HTR-8/SVneo (cell line): ENCODE measurements around the gene CALML6.

Experiments
- DNase-seq: peaks from one replicate; pipeline ENCODE4 v3.0.0; 2011; ENCODE audit warnings: low spot score, mixed read lengths; ENCODE audit not compliant: insufficient read length
- FAIRE-seq: peaks from 2 replicates; lab custom pipeline; 2011; peaks lifted over from hg19 to GRCh38; lab: Jason Lieb, UNC

Gene CALML6

DNA sequence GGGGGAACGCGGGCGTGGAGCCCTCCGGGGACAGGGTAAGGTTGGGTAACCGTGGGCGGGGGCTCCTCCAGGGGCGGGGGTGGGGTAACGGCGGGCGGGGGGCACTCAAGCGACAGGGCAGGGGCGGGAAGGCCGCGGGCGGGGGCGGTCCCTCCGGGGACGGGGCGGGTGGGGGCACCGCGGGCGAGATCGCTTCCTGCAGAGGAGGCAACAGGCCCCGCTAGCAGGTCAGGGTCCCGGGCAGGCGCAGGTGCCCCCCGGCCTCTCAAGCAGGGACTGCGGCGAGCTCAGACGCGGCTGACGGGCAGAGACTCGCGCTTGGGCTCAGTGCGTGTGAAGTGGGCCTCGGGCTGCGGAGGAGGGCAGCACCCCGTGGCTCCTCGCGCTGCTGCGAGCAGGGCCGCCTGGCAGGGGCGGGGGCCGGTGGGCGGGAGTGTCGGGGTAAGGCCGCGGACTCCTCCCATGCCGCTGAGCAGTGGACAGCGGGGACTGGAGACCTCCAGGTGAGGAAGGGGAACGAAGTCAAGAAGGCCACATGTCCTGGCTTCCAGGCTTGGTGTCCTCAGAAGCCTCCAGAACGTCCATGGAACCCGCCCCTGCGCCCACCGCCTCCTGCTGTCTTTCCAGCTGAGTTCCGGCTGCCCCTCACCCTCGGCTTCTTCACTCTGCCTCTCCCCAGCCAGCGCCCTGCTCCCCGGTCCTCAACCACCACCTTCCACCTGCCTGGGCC is 23.5 kb upstream of the CALML6 start:
- FAIRE-seq (peak; percentile 33), DNase-seq (peak; percentile 63)

DNA sequence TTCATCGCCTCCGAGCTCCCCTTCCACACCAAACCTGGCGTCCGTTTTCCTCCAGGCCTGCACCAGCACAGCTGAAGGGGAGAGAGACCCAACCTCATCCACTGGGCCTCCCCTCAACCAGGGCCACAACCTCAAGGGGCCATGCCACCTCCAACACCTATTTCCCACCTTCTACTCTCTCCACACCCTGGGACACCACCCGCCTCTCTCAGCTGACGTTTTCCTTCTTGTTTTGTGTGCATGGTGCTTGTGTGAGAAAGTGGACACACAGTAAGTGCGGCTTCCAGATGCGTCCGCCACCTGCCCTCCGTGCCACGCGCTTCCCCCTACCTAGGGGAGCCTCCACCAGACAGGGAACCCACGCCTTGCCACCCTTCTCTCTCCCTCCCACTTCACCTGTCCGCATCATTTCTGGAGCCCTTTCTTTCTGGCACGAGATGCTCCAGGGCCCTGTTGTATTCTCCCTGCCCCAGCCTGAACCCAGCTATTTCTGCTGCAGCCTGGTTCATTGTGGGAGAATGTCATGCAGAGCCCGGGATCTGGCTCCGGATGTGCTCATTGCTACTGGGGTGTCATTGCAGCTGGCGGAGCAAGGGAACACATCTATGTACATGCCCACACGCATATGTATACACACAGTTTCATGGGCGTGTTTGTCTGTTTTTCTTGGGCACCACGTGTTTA is 22.8 kb upstream of the CALML6 start:
- FAIRE-seq (no peak), DNase-seq (no peak)

DNA sequence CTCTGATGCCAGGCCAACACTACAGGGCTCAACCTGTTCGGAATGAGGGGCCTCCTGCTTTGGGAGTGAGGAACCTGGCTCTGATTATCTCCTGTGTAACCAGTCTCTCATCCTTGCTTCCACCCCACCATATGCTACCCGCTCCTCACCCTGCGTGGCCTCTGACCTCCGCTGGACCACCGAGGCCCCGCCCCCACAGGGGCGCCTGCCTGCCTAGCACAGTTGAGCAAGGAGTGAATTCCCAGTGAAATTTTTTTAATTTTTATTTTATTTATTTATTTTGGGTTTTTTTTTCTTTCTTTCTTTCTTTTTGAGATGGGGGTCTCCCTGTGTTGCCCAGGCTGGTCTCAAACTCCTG is 22.3 kb upstream of the CALML6 start:
- FAIRE-seq (no peak), DNase-seq (no peak)

DNA sequence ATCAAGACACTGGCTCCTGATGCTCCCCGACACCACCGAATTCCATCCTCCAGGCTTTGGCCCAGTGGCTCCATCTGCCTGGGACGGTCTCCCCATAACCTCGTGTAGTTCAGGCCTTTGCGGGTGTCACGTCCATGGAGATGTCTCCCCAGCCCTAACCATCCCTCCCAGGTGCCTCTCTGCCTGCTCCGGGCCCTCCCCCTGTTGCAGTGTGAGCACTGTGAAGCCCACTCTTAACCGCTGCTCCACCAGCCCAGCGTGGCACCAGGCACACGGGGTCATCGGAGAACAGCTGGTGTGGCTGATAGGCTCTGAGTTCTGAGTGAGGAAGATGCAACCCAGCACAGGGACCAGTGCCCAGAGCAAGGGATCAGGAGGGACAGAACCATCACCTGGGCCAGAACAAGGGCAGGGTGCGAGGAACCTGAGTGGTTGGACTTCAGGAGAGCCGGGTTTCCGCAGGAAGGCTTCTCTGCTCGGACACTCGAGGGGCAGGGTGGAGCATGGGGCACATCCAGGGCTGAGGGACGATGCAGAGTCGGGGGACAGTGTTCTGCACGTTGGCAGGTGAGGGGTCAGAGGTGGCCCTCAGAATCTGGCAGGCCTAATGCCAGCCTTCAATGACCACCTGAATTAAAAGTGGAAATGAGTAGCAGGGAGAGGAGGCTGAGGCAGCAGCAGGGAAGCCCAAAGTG is 21.6 kb upstream of the CALML6 start:
- FAIRE-seq (no peak), DNase-seq (no peak)

DNA sequence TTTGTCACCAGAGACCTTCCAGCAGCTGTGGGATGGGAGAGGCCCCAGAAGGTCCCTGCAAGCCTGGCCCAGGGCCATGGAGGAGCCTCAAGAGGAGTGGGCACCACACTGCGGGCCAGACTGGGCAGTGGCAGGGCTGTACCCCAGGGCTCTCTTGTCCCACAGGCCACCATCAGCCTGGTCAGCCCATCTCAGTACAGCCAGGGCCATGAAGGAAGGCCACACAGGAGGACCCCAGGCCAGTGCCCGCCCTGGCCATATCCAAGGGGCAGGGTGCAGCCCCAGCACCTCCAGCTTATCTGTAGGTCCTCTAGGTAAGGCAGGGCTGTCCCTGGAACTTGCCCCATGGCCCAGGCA is 21.1 kb upstream of the CALML6 start:
- FAIRE-seq (no peak), DNase-seq (no peak)

DNA sequence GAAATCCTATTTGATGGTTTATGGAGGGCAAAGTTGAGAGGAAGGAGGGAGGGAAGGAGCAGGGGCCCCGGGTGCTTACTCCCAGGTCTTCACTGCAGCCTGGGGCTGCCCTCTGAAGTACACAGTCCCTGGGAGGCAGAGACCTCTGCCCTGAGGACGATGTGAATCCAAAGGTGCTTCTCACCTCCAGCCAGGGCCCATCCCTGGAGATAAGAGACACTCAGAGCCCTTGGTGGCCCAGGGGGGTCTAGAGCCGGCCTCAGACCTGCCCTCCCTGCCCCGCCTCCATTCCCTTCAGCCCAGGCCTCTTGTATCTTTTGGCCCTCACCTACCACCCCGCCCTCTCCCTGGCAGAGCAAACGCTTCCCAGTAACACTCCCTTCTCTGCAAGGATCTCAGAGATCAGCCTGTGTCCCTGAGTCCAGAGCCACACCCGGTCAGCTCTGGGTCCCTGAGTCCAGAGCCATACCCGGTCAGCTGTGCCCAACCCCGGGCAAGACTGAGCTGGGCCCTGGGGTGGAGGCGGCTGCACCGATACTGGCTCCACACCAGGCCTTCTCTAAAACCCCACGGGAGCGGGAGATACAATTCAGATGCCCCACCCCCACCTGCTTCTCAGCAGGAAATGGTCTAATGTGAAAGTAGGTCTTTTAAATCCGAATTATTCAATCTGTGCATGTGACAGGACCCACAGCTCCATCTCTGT is 20.6 kb upstream of the CALML6 start:
- DNase-seq, result no peak
- FAIRE-seq, result no peak

DNA sequence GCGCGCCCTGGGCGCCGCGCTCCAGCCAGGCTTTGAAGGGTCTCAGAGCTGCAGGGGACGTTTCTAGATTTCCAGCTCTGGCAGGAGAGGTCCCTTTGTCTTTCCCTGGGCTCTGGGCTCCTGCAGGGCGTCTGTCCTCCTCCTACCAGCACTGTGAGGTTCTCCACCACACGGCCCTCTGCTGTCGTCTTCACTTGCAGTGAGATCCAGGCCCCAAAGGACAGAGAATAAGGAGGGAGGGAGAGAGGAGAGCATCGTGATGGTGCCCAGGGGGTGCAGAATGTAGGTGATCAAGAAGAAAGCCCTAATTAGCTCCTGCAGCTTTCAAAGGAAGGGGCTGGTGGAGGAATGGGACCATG is 20.0 kb upstream of the CALML6 start:
- DNase-seq, result no peak
- FAIRE-seq, result no peak

DNA sequence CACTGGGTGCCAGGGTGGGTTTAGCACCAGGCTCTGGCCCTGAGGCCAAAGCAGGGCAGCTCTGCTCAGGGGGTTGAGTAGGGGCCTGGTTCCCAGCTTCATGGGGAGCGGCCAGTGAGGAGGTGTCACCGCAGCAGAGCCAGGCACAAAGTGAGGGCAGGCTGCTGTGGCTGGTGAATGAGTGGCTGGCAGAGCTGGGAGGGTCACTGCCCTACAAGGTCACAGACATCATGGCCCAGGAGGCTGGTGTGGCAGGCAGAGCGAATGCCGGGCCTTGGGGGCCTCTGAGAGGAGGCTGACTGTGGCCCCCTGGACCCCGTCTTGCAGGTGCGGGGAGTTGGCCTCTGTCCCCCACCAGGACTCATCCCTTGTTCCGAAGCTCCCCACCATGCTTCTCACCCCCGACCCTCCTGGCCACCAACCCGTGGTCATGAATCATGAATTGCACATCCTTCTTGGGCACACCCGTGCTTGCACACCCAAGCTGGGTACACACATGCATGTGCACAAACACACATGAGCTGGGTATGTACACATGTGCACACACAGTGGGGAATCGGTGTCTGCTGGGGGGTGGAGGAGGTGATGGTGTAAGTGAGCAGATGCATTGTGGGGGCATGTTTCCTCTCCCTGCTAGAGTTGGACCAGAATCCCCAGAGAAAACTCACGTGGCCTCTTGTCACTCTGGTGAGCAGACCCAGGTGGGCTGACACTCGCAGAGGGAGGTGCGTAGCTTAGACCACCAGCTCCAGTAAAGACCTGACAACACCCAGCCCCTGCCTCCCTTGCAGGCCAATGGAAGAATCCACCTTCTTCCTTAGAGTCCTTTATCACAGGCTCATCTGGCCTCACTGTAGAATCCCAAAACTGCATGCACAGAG is 19.4 kb upstream of the CALML6 start:
- DNase-seq, result no peak
- FAIRE-seq, result no peak

DNA sequence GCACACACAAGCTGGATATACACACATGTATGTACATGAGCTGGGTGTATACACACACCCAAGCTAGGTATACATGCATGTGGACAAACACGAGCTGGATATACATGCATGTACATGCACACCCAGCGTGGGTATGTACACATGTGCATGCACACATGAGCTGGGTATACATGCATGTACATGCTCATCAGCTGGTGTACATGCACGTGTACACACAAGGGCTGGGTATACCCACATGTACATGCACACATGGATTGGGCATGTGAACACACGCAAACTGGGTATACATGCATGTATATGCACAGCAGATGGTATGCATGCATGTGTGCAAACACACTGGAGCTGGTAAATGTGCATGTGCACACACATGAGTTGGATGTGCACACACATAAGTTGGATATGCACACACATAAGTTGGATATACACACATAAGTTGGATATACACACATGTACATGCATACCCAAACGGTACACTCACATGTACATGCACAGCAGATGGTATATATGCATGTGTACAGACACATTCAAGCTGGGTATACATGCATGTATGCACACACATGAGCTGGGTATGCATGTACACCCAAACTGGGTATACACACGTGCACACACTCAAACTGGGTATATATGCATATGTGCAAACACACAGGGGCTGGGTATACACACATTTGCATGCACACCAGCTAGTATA is 16.7 kb upstream of the CALML6 start:
- FAIRE-seq, result peak; percentile 93
- DNase-seq, result no peak

DNA sequence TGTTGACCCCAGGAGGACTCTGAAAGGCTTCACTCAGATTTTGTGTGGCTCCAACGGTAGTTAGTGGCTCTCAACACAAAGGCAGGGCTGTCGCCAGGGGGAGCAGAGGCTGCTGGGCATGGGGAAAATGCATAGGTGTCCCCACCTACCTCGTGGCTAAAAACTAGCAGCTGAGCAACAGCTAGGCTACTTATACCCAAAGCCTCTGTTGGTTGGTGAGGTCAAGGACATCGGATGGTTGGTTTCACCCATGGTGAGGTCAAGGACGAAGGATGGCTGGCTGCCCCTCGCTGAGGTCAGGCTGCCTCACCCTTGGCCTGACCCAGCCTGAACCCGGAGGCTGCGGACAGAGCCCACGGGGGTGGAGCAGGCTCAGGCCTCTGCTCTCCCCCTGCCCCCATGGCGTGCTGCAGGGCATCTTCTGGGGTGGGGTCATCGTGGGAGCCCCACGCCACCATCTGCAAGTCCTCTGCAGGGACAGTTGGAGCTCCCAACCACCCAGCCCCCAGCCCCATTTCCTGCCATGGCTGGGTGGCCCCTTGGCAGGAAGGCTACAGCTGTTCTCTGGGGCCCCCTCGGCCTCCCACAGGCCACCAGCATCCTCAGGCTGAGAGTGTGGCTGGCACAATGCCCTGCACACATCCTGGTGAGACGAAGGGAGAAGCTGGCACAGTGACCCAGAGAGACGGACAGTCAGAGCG is 15.6 kb upstream of the CALML6 start:
- DNase-seq (no peak), FAIRE-seq (no peak)

DNA sequence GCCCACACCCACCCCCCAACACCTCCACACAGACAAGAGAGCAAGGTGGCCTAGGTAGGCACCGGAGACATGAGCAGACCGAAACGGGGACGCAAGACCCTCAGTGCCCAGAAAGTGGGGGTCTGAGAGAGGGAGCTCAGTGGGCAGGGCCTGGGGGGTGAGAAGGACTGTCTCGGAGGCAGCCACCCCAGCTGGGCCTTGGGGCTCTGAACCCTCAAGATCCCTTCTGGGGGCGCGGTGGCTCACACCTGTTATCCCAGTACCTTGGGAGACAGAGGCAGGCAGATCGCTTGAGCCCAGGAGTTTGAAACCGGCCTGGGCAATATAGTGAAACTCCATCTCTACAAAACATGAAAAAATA is 15.1 kb upstream of the CALML6 start:
- no peak for FAIRE-seq
- no peak for DNase-seq

DNA sequence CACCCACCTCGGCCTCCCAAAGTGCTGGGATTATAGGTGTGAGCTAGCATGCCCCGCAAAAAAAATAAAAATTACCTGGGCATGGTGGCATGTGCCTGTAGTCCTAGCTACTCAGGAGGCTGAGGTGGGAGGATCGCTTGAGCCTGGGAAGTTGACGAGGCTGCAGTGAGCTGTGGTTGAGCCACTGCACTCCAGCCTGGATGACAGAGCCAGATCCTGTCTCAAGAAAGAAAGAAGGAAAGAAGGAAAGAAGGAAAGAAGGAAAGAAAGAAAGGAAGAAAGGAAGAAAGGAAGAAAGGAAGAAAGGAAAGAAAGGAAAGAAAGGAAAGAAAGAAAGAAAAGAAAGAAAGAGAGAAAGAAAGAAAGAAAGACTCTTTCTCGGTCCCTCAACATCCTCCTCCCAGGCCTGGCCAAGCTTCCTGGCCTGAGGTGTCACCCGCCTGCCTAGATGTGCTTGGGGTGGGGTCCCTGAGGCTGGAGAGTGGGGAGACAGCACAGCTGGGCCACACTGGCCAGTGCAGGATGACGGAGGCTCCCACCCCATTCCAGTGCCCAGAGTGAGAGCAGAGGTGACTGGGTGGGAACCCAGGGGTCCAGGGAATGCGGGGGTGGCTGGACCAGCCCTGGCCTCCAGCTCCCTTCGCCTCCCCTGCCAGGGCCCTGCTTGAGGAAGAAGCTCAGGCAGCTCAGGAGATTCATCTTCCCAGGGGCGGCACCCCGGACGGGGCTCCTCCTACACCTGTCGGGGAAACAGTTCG is 14.0 kb upstream of the CALML6 start:
- FAIRE-seq, result no peak
- no peak for DNase-seq

DNA sequence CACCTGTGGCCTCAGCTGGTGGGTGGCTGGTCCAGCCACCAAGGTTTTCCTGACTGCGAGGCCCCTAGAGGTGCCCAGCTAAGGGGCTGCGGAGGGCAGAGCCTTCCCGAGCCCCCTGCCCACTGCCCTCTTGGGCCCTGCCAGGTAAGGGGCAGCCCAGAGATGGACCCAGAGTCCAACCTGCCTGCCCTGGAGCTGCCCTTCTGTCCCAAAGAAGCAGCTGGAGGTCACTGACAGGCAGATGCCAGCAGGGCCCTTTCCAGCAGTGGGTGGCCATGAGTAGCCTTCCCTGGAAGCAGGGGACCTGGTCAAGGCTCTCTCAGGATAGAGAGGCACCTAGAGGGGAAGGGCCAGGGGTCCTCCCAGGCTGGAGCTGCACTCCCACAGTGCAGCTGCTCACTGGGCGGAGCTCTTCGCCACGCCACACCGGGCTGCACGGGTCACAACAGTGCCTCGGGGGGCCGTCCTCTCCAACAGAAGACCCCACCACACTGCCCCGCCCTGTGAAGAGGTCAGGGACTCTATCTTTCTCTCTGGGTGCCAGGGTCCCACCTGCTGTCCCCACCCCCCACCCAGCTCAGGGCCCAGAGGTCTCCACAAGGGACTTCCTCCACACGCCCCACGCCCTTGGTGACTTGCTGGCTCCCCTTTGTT is 13.3 kb upstream of the CALML6 start:
- DNase-seq (no peak), FAIRE-seq (no peak)

DNA sequence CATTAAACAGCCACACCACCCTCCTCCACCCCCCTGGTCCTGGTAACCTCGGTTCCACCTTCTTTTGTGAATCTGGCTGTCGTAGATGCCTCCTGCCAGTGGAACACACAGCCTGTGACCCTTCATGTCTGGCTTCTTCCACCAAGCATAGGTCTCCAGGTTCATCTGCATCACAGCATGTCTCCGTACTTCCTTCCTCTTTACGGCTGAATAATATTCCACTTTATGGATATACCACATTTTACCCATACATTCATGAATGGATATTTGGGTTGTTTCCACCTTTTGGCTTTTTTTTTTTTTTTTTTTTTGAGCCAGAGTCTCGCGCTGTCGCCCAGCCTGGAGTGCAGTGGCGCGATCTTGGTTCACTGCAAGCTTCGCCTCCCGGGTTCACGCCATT is 11.8 kb upstream of the CALML6 start:
- DNase-seq, result no peak
- FAIRE-seq, result no peak

DNA sequence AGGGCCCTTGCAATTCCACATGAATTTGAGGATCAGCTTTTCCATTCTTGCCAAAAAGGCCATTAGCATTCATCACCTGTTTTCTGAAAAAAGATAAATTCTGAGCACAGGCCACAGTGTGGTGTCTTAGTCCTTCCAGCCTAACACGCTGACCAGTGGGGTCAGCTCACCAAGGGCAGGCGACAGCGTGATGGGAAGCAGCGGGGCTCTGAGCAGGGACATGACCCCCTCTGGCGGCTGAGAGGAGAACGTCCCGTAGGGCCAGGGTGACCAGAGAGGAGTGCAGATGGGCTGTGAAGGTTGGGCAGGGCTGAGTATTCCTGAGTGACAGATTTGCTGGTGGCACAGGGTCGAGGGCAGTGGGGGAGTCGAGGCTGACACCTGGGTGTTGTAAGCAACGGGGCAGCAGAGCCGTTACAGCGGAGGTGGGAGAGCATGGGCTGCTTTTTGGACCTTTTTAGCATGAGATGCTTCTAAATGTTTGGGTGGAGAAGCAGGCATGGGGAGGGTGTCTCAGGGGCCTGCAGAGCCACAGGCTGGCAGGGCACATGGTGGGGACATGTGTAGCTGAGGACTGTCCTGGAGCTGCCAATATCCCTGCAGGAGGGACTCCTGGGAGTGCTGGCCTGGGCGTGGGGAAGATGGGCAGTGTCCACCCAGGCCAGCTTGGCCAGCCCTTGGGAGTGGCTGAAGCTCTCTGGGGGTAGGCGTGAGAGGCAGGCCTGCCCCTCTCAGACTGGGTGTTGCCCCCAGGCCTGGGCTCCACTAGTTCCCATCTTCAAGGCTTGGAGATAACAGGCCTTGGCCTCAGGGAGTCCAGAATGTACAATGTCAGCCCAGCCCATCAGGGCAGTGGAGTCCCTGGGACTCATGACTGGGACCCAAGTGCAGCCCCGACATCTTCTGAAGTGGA is 8.6 kb upstream of the CALML6 start:
- FAIRE-seq (peak; percentile 93), DNase-seq (peak; percentile 88)

DNA sequence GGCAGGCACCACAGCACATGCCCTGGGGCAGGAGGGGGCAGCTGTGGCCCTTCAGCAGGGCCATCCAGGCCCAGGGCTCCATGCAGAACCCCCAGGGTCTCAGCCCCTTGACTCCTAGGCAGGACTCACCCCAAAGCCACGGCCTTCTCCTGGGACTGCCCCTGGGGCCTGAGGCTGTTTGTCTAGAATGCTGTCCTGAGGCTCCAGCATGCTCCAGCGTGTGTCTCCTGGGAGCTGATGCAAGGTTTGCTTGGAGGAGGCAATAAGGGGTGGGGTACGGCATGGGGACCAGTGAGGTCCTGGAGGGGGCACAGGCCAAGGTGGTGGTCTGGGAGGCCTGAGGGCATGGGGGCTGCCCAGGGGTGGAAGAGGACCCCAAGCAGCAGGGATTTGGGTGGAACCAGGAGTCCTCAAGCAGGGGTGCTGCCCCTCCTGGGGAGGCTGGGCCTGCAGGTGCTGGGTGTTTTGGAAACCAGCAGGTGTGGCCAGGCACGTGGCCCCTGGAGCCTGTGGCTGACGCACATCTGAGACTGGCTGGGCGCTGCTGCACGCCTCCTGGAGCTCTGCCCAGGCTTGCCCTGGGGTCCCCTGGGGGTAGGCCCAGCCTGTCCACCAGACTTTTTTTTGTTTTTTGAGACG is 7.8 kb upstream of the CALML6 start:
- FAIRE-seq (no peak), DNase-seq (no peak)

DNA sequence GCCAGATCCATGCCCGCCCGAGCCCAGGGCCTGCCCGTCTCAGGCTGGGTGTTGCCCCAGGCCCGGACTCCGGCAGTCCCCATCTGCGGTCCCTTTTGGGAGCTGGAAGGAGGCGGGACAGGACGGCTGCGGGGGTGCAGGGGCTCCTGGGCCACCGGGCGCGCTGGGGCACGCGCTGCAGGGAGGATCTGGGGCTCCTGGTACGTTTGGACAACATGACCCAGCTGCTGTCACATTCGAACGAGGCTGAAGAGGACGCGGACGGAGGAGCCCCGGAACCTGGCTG is 6.6 kb upstream of the CALML6 start:
- FAIRE-seq, result no peak
- DNase-seq, result no peak
